NCI-H2171 (cell line): ENCODE measurements around the gene HMGB2.
A peak's percentile ranks its signal among the peaks of the same experiment; 100 is the strongest.

Experiments
- DNase-seq: peaks from one replicate; lab custom pipeline; 2025; lab: John Stamatoyannopoulos, UW

The HMGB2 gene

GRCh38 chr4:173334085-173334890 is at the start of gene HMGB2:
TSS of gene HMGB2 (minus strand) at chr4:173334358. CDS start at chr4:173333649, 709 bp downstream.
- peak; percentile 92 for DNase-seq

GRCh38 chr4:173382349-173382748 is 48.2 kb upstream of the HMGB2 start:
- DNase-seq: no peak

- DNase-seq: no peak
These were observed 47.5 kb upstream of the HMGB2 start for GRCh38 chr4:173381610-173382009.

- DNase-seq: no peak
These were observed 46.8 kb upstream of the HMGB2 start for GRCh38 chr4:173380987-173381386.

DNA sequence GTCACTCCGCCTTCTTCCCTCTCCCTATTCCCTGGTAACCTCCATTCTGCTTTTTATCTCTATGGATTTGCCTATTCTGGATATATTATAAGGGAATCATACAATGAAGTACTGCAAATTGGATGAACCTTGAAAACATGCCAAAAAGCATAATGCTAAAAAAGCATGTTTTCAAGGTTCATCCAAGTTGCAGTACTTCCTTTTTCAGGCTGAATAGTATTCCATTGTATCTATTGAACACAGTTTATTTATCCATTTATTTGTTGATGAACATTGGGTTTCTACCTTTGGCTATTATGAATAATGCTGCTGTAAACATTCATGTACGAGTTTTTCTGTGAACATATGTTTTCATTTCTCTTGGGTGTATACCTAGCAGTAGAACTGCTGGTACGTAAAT is 45.8 kb upstream of the HMGB2 start:
- DNase-seq: no peak

DNA sequence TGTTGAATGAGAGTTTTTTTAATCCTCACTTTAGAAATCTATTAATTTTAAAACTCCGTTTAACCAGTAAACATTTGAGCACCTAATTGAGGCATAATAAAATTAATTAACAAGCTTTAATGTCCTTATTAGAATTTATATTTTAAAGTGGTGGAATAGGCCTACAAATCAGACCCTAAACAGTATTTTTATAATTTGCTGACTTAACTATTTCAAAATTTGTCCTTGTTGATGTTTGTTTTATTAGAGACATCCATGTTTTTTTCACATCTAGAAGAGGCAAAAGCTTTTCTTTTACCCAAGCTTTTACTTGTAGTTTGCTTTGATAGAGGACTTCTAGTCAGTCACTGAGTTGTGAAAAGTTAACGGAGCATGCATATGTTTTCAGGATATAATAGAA is 40.4 kb upstream of the HMGB2 start:
- no peak for DNase-seq

- DNase-seq: peak; percentile 24
These were observed 37.4 kb upstream of the HMGB2 start for GRCh38 chr4:173371292-173372192.

DNA sequence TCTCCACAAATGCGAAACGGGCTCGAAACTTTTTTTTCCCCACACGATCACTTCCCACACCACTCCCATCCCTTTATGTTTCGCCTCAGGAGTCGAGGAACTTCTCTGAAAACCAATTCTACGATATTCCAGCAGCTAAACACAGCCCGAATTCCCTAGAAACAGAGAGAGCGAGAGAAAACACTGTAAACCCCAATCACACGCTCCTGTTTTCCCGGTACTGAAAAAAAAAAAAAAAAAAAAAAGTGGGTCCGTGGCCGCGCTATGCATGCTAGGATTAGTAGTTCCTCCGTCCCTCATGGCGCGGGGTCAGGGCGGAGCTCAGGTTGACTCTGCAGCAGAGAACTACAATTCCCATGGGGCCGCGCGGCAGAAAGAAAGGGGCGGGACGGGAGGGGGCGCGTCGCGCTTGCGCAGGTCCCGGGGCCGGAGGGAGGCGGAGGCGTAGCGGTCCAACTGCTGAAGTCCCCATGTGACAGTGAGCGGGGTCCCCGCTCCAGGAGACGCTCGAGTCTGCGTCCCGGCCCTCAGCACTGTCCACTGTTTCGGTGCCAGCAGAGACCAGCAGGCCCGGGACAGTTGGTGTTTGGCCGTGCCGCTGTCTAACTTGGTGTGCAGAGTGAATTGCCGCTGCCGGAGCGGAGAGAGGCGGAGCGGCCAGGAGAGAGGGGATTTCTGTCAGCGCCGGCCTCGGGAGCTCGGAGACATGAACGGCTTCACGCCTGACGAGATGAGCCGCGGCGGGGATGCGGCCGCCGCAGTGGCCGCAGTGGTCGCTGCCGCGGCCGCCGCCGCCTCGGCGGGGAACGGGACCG is 36.5 kb upstream of the HMGB2 start, which contains the start of gene SAP30:
TSS of gene SAP30 (plus strand) at position 478 of the 815 bp plus-strand sequence. CDS start at position 707, 229 bp downstream.
- DNase-seq: peak; percentile 87

- DNase-seq: no peak
These were observed 35.9 kb upstream of the HMGB2 start for GRCh38 chr4:173370130-173370476.

DNA sequence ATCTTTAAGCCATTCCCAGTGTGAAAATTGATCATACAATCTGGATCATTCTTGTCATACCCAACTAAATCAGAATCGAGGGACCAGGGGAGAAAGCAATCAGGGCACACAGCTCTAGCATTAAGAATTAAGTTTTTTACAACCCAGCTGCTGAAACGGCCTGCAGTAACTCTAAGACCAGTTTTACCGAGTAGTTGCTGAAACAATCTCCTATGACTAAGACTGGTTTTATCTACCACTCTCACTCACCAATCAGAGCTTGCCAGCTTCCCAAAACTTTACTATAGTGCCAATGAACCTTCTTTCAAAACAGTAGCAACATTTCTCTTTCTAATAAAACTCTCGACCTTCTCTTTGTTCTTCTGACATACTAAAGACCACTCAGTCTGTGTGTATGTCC is 33.8 kb upstream of the HMGB2 start:
- no peak for DNase-seq

- DNase-seq: no peak
These were observed 33.1 kb upstream of the HMGB2 start for GRCh38 chr4:173367285-173367684.

- no peak for DNase-seq
These were observed 31.3 kb upstream of the HMGB2 start for GRCh38 chr4:173365359-173365996.

- DNase-seq: peak; percentile 13
These were observed 28.5 kb upstream of the HMGB2 start for GRCh38 chr4:173362666-173363065.

DNA sequence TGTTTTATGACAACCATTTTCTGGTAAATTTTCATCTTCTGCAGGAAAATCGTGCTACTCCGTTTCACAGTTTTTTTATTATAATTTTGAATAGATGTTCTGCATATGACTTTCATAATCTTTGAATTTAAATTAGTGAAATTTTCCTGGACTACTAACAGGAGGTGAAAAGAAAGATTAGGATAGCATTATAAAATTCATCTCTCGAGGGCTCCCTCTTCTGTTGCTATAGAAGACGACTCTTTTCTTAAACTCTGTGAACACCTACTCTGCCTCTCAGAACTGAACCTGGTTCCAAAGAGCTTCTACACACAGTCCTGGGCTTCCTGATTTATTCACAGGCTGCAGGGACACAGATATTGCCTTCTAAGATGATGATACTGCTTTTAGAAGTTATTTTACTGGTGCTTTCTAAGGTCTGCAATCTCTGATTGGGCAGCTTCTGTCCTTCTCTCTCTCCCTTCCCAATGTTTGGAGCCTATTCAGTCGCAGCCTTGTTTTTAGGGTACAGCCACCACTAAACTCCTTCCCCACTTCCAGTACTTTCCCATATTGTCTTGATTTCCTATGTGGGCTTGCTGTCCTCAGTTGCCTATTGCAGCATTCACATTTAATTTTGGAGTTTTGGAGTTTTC is 26.5 kb upstream of the HMGB2 start:
- DNase-seq: no peak

GRCh38 chr4:173357939-173358338 is 23.8 kb upstream of the HMGB2 start:
- DNase-seq: no peak

DNA sequence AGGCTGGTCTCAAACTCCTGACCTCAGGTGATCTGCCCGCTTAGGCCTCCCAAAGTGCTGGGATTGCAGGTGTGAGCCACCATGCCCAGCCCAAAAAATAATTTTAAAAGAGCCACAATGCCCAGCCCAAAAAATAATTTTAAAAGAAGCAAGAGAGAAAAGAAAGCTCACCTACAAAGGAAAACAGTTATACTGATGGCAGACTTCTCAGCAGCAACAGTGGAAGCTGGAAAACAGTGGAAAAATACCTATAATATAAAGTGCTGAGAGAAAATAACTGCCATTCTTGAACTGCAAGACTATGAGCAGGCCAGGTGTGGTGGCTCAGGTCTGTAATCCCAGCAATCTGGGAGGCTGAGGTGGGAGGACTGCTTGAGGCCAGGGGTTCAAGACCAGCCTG is 13.3 kb upstream of the HMGB2 start:
- no peak for DNase-seq

DNA sequence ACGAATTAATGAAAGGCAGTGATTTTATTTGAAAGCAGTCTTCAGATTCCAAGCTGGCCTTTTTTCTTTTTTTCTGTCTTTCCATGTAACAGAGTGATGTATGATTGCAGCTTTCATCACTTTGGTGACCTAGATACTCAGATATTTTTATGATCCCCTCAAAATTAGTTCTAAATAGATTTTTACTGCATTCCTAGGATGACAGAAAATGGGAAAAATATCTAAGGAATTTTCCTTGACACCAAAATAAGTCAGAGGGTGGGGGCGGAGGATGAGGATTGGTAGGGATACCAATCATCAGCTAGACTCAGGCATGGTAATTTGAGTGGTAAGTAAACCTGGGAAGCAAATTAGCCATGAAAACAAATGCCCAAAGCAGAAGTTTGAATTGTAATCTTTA is 11.9 kb upstream of the HMGB2 start:
- no peak for DNase-seq

- DNase-seq: no peak
These were observed 11.5 kb upstream of the HMGB2 start for GRCh38 chr4:173345648-173346047.

- no peak for DNase-seq
These were observed 9.8 kb upstream of the HMGB2 start for GRCh38 chr4:173343832-173344397.

DNA sequence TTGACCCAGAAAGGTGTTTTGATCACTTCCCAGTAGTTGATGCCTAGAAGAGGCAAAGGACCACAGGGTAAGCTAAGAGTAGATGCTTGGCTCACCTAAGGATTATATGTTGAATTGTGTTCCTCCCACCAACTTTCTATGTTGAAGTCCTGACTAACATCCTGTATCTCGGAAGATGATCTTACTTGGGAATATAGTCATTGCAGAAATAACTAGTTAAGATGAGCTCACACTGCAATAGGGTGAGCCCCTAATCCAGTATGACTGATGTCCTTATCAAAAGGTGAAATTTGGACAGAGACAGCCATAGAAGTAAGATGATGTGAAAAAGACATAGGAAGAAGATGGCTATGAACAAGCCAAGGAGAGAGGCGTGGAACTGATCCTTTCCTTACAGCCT is 3.3 kb upstream of the HMGB2 start:
- DNase-seq: no peak
